Adrenal gland (tissue), 12 donors: ENCODE results near the gene FIGNL2. TPM values are rescaled to one million over a fixed set of nuclear protein-coding genes. Genes with fewer than 3 reads are reported as not detected.

Source experiments
- DNase-seq, 7 donors: peaks; one replicate each; pipeline ENCODE4 v3.0.0-alpha.2; 2019 to 2020
- H3K27ac ChIP-seq, 5 donors: fragments of 200-600 bp; sonication (generic) in 4 of 5; 1 replicate in 3 of 5; 2 replicates in 2 of 5; pipeline versions ENCODE4 v1.5.1 to v1.8.0; 2016 to 2020; ENCODE audit warnings: mild to moderate bottlenecking in 1 of 5
- H3K27me3 ChIP-seq: fragments of 200-600 bp; 2 replicates; pipeline ENCODE4 v1.8.0; 2021
- H3K36me3 ChIP-seq, 2 donors: fragments of 200-600 bp; replicated peaks in 1 of 2; 1 replicate in 1 of 2; 2 replicates in 1 of 2; pipeline versions ENCODE4 v1.5.1 to v1.8.0; 2018 to 2022
- H3K4me1 ChIP-seq, 2 donors: fragments of 200-600 bp; replicated peaks in 1 of 2; 1 replicate in 1 of 2; 2 replicates in 1 of 2; pipeline versions ENCODE4 v1.5.1 to v1.8.0; 2018 to 2021
- H3K4me3 ChIP-seq, 4 donors: fragments of 200-600 bp; sonication (generic) in 3 of 4; one replicate each; pipeline ENCODE4 v1.5.1; 2016 to 2018
- H3K9me3 ChIP-seq, 3 donors: fragments of 200-600 bp; sonication (generic) in 1 of 3; replicated peaks in 1 of 3; 1 replicate in 2 of 3; 2 replicates in 1 of 3; pipeline versions ENCODE4 v1.5.1 to v1.8.0; 2016 to 2021
- CTCF ChIP-seq, 6 experiments: fragments of 450-650 bp in 4 of 6; fragments of 200-600 bp in 2 of 6; sonication (generic) in 1 of 6; IDR thresholded peaks; 1 replicate in 5 of 6; 2 replicates in 1 of 6; pipeline versions ENCODE4 v1.5.1 to v1.8.0; 2016 to 2021; ENCODE audit warnings: antibody characterized with exemption in 6 of 6, mild to moderate bottlenecking in 2 of 6, moderate library complexity in 1 of 6
- POLR2A ChIP-seq, 2 donors: fragments of 450-650 bp; IDR thresholded peaks; one replicate each; pipeline ENCODE4 v1.6.1; 2017; ENCODE audit warnings: antibody characterized with exemption in 2 of 2, mild to moderate bottlenecking in 2 of 2, moderate library complexity in 1 of 2
- WGBS, 4 donors: extraction: QIAGEN DNeasy Blood & Tissue Kit in 2 of 4; methylation state at CpG; one replicate each; pipeline versions ENCODE4 v1.1.5 to v1.1.7; 2013 to 2017; 5-methylcytosine and 5-hydroxymethylcytosine counted together
- intact Hi-C, 2 donors: fragments of 100-400 bp; cut with DNase I; formaldehyde crosslinking; loops; one replicate each; pipeline versions ENCODE4 v1.14.1 to v1.15.0; 2022 to 2023
- polyA plus RNA-seq, 3 donors: library from polyadenylated mRNA; stranded (reverse); fragments of 200-250 nt in 2 of 3; fragments of 350-450 nt in 1 of 3; fragmentation: Illumina TruSeq in 1 of 3; extraction: RNeasy Lipid Tissue Mini Kit (QIAGEN cat#74804) in 1 of 3; gene quantifications; one replicate each; pipeline ENCODE4 v1.2.3, GENCODE V29; 2013 to 2014
- total RNA-seq, 9 donors: library from RNA; depleted of rRNA in 4 of 9; stranded (reverse); fragments of >200 nt in 4 of 9; fragments of 120-200 nt in 1 of 9; fragmentation: NEBNext Ultra II Directional in 1 of 9; extraction: Animal tissue kit (Norgen Biotek cat#: 25700) in 1 of 9; gene quantifications; one replicate each; pipeline versions ENCODE4 v1.1.0 to v1.2.4, GENCODE V29; 2013 to 2023
- donor health status: healthy with polysubstance abuse.
- donor health status: Bipolar disorder and iron deficiency.
- donor health status: DM: yes; HTN: yes; CAD: no.
- donor health status: DM: no; HTN: no; CAD: no.
- donor health status: DM: no; HTN: no; CAD: no.
- donor health status: DM: yes; HTN: yes; CAD: no.

The FIGNL2 gene
- total and polyA plus RNA-seq, 12 donors = 0.04 to 0.32 (median 0.25) TPM; not detected in 1

- Histone ChIP-seq H3K4me1 (no peaks in the 10 kb centered on the region), H3K27me3 (peaks cover 6% of the 10 kb centered on the region), H3K36me3 (no peaks in the 10 kb centered on the region), H3K4me3 (no peak overlapping the region), H3K9me3 (no peaks in the 10 kb centered on the region), H3K27ac (no peak overlapping the region)
- WGBS, 4 donors = 81 to 87% (median 84%) methylated on average over 1 to 6 of the region's 6 CpGs
- intact Hi-C loops = no loop called here
- TF ChIP-seq POLR2A (IDR thresholded peaks at IDR 0.05) (no peak), CTCF (IDR thresholded peaks at IDR 0.05) (no peak)
- no peak for DNase-seq
Measured at GRCh38 chr12:51836827-51837173, 11.7 kb downstream of the FIGNL2 start.

GRCh38 chr12:51836041-51836826 is 12.3 kb downstream of the FIGNL2 start:
- Histone ChIP-seq H3K4me1 (no peaks in the 10 kb centered on the region), H3K36me3 (no peaks in the 10 kb centered on the region), H3K4me3 (no peak overlapping the region), H3K9me3 (no peaks in the 10 kb centered on the region), H3K27me3 (peaks cover 6% of the 10 kb centered on the region), H3K27ac (no peak overlapping the region)
- TF ChIP-seq POLR2A (IDR thresholded peaks at IDR 0.05) (no peak), CTCF (IDR thresholded peaks at IDR 0.05) (no peak)
- no peak for DNase-seq
- intact Hi-C loops = no loop called here
- 47 to 66% (median 58%) methylated on average over 7 to 13 of the region's 13 CpGs for WGBS, 4 donors

GRCh38 chr12:51834411-51834810 is 14.1 kb downstream of the FIGNL2 start:
- TF ChIP-seq POLR2A (IDR thresholded peaks at IDR 0.05) (no peak), CTCF (IDR thresholded peaks at IDR 0.05) (no peak)
- intact Hi-C loops = no loop called here
- no peak overlapping the region for H3K4me3 ChIP-seq
- H3K9me3 ChIP-seq = no peaks in the 10 kb centered on the region
- no peak for DNase-seq
- H3K4me1 ChIP-seq = no peaks in the 10 kb centered on the region
- no peaks in the 10 kb centered on the region for H3K36me3 ChIP-seq
- H3K27ac ChIP-seq = no peak overlapping the region
- H3K27me3 ChIP-seq = no peaks in the 10 kb centered on the region
- 69 to 78% (median 70%) methylated on average over 9 to 11 of the region's 11 CpGs for WGBS, 4 donors

- Histone ChIP-seq H3K27ac (no peak overlapping the region), H3K4me1 (no peaks in the 10 kb centered on the region), H3K27me3 (no peaks in the 10 kb centered on the region), H3K4me3 (no peak overlapping the region), H3K9me3 (no peaks in the 10 kb centered on the region), H3K36me3 (no peaks in the 10 kb centered on the region)
- intact Hi-C loops = no loop called here
- no peak for DNase-seq
- TF ChIP-seq POLR2A (IDR thresholded peaks at IDR 0.05) = no peak
- no peak for TF ChIP-seq CTCF (IDR thresholded peaks at IDR 0.05)
- 65 to 75% (median 68%) methylated on average over 12 of the region's 12 CpGs for WGBS, 4 donors
Measured at GRCh38 chr12:51833448-51834227, 14.9 kb downstream of the FIGNL2 start.
